Nephron (organoid): ENCODE data around the gene HACD1.
"Not testable (repeated sequence)": the region's sequence is repeated elsewhere in the genome, so short reads cannot be mapped to it uniquely, and the experiment has no call there.

Experiments
- H3K27ac Mint-ChIP-seq, 3 experiments: 2 replicates each; pipeline ENCODE4 v1.8.0; 2020; ENCODE audit warnings: mixed read lengths in 3 of 3, mild to moderate bottlenecking in 2 of 3, moderate library complexity in 1 of 3
- H3K27me3 Mint-ChIP-seq: 2 replicates; pipeline ENCODE4 v1.8.0; 2021; ENCODE audit warnings: low read depth, mild to moderate bottlenecking, moderate library complexity, mixed read lengths
- H3K36me3 Mint-ChIP-seq: 2 replicates; pipeline ENCODE4 v1.8.0; 2020; ENCODE audit warnings: low read depth, mixed read lengths
- H3K4me1 Mint-ChIP-seq: 2 replicates; pipeline ENCODE4 v1.8.0; 2020; ENCODE audit warnings: mixed read lengths
- H3K4me3 Mint-ChIP-seq, 3 experiments: 2 replicates each; pipeline ENCODE4 v1.8.0; 2020; ENCODE audit warnings: mild to moderate bottlenecking in 3 of 3, mixed read lengths in 3 of 3, moderate library complexity in 2 of 3
- H3K9me3 Mint-ChIP-seq: 2 replicates; pipeline ENCODE4 v1.8.0; 2020; ENCODE audit warnings: mixed read lengths
- TF ChIP-seq, protein P1 (sequence below), 3 experiments: fragments of 200-600 bp; sonication (generic); IDR thresholded peaks; one replicate each; pipeline ENCODE4 v1.5.0; 2021; ENCODE audit warnings: antibody characterized with exemption in 3 of 3; ENCODE audit not compliant: unreplicated experiment in 3 of 3

Gene HACD1

GRCh38 chr10:17637869-17638268 lies 20.7 kb upstream of the HACD1 start:
- Mint-ChIP-seq H3K4me3 (no peak overlapping the region), H3K9me3 (peaks cover 12% of the 10 kb centered on the region)

DNA sequence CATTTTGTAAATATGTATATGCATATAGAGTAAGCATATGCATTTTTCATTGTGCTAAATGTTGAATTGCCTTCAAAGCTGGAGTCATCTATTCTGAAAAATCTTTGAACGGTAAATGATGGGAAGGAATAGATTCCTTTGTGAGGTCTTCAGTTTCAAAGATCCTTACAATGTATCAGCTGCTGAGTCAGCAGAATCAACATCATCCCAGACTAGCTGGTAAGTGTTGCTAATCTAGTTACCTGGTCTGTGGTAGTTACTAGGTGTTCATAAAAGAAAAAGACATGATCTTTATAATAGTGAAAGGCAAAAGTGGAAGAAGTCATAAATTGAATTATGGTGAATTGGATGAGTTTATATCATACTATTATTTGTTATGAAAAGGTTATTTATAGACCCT lies 16.2 kb upstream of the HACD1 start:
- H3K9me3 Mint-ChIP-seq = peaks cover 4% of the 10 kb centered on the region
- TF ChIP-seq, protein P1, sequence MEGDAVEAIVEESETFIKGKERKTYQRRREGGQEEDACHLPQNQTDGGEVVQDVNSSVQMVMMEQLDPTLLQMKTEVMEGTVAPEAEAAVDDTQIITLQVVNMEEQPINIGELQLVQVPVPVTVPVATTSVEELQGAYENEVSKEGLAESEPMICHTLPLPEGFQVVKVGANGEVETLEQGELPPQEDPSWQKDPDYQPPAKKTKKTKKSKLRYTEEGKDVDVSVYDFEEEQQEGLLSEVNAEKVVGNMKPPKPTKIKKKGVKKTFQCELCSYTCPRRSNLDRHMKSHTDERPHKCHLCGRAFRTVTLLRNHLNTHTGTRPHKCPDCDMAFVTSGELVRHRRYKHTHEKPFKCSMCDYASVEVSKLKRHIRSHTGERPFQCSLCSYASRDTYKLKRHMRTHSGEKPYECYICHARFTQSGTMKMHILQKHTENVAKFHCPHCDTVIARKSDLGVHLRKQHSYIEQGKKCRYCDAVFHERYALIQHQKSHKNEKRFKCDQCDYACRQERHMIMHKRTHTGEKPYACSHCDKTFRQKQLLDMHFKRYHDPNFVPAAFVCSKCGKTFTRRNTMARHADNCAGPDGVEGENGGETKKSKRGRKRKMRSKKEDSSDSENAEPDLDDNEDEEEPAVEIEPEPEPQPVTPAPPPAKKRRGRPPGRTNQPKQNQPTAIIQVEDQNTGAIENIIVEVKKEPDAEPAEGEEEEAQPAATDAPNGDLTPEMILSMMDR (IDR thresholded peaks at IDR 0.05; ENCODE audit: unreplicated experiment in 3 of 3) = no peak
- no peaks in the 10 kb centered on the region for H3K27me3 Mint-ChIP-seq
- H3K4me1 Mint-ChIP-seq = no peaks in the 10 kb centered on the region
- no peak overlapping the region for H3K27ac Mint-ChIP-seq
- no peaks in the 10 kb centered on the region for H3K36me3 Mint-ChIP-seq
- no peak overlapping the region for H3K4me3 Mint-ChIP-seq

More at GRCh38 chr10:17637869-17638268, 20.7 kb upstream of the HACD1 start:
- Mint-ChIP-seq H3K27ac (no peak overlapping the region), H3K27me3 (no peaks in the 10 kb centered on the region), H3K36me3 (peaks cover 9% of the 10 kb centered on the region), H3K4me1 (no peaks in the 10 kb centered on the region)
- TF ChIP-seq, protein P1 (IDR thresholded peaks at IDR 0.05; ENCODE audit: unreplicated experiment in 3 of 3) = no peak

DNA sequence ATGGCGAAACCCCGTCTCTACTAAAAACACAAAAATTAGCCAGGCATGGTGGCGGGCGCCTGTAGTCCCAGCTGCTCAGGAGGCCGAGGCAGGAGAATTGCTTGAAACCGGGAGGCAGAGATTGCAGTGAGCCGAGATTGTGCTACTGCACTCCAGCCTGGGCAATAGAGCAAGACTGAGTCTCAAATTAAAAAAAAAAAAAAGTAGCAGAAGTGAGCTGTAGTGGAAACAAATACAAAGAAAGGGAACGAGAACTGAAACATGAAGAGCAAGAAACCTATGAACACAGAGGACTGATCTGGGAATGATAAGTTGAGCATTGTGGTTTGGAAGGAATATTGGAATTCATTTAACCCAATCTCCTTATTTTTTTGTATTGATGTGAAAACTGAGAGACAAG lies 15.4 kb upstream of the HACD1 start:
- not testable (repeated sequence) for H3K9me3 Mint-ChIP-seq, H3K27ac Mint-ChIP-seq, H3K27me3 Mint-ChIP-seq, H3K4me1 Mint-ChIP-seq, H3K36me3 Mint-ChIP-seq, H3K4me3 Mint-ChIP-seq

DNA sequence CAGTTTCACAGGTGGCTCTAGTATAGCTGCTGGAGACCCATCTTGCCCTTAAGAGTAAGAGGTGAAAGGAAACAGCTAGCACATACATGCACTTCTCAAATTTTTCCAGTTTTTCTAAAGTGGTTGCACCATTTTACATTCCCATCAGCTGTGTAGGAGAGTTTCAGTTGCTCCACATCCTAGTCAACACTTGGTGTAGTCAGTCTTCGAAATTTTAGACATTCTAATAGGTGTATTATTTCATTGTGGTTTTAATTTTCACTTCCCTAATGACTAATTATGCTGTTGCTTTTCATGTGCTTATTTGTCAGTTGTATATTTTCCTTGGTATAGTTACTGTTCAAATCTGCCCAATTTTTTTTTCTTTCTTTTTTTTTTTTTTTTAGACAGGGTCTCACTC lies 9.5 kb upstream of the HACD1 start:
- H3K27me3 Mint-ChIP-seq = peaks cover 5% of the 10 kb centered on the region
- TF ChIP-seq, protein P1 (IDR thresholded peaks at IDR 0.05; ENCODE audit: unreplicated experiment in 3 of 3) = no peak
- H3K36me3 Mint-ChIP-seq = no peaks in the 10 kb centered on the region

GRCh38 chr10:17624996-17625395 lies 7.8 kb upstream of the HACD1 start:
- Mint-ChIP-seq H3K36me3 (no peaks in the 10 kb centered on the region), H3K27ac (no peak overlapping the region), H3K9me3 (no peaks in the 10 kb centered on the region), H3K4me3 (no peak overlapping the region), H3K4me1 (no peaks in the 10 kb centered on the region), H3K27me3 (peaks cover 5% of the 10 kb centered on the region)
- TF ChIP-seq, protein P1 (IDR thresholded peaks at IDR 0.05; ENCODE audit: unreplicated experiment in 3 of 3) = no peak

More for the DNA sequence above, 9.5 kb upstream of the HACD1 start:
- Mint-ChIP-seq H3K9me3 (no peaks in the 10 kb centered on the region), H3K4me3 (no peak overlapping the region), H3K27ac (no peak overlapping the region), H3K4me1 (no peaks in the 10 kb centered on the region)

GRCh38 chr10:17622061-17622460 lies 4.9 kb upstream of the HACD1 start:
- no peaks in the 10 kb centered on the region for H3K36me3 Mint-ChIP-seq
- no peak overlapping the region for H3K4me3 Mint-ChIP-seq
- H3K27me3 Mint-ChIP-seq = peaks cover 20% of the 10 kb centered on the region
- H3K4me1 Mint-ChIP-seq = peaks cover 5% of the 10 kb centered on the region
- H3K9me3 Mint-ChIP-seq = no peaks in the 10 kb centered on the region
- TF ChIP-seq, protein P1 (IDR thresholded peaks at IDR 0.05; ENCODE audit: unreplicated experiment in 3 of 3) = no peak
- no peak overlapping the region for H3K27ac Mint-ChIP-seq
